ENCODE results near the gene ABLIM2. TPM values are rescaled to one million over a fixed set of nuclear protein-coding genes. Genes with fewer than 3 reads are reported as not detected.

The ABLIM2 gene
- total RNA-seq, 5 donors from 2014 or later (not counting 1 experiment from before 2014, with no cell fraction given), result 2.6 to 7.0 (median 5.5) TPM

- WGBS (ENCODE audit: insufficient coverage), result 100% methylated on average over 3 of the region's 15 CpGs
- H3K27ac Mint-ChIP-seq, result no peak overlapping the region
- H3K4me3 Mint-ChIP-seq, result no peak overlapping the region
- Histone ChIP-seq H3K27ac (ENCODE audit: low read length) (no peak overlapping the region), H3K4me1 (ENCODE audit: control insufficient read depth in 1 of 2, extremely low read depth in 1 of 2, insufficient read depth in 2 of 2, low read length in 2 of 2) (peaks cover 0 to 8% of the 10 kb centered on the region in 2 experiments), H3K4me3 (ENCODE audit: control insufficient read depth in 1 of 2, extremely low read depth in 1 of 2, low read length in 1 of 2) (no peak overlapping the region), H3K27me3 (replicated peaks in 1 of 2; ENCODE audit: control insufficient read depth in 2 of 2, extremely low read depth in 1 of 2, insufficient read depth in 2 of 2, low read length in 1 of 2) (peaks cover 0 to 22% of the 10 kb centered on the region in 2 experiments), H3K36me3 (ENCODE audit: control insufficient read depth in 2 of 2, extremely low read depth in 1 of 2, insufficient read depth in 1 of 2, low read length in 1 of 2) (no peaks in the 10 kb centered on the region), H3K9me3 (no peaks in the 10 kb centered on the region)
- DNase-seq, result no peak
- peaks cover 13 to 25% (median 16%) of the 10 kb centered on the region in 3 donors for H3K4me1 Mint-ChIP-seq
- no peaks in the 10 kb centered on the region for H3K36me3 Mint-ChIP-seq
- CTCF ChIA-PET, result interaction anchor here in 1 of 2 donors (0.6 kb wide), 1 partner anchor 257 kb away, joined by 5 read pairs; no protein-coding TSS in a partner anchor
- no peak for ATAC-seq (replicated peaks in 1 of 4)
- H3K9me3 Mint-ChIP-seq, result peaks cover 0 to 6% (median 0%) of the 10 kb centered on the region in 3 donors
- peaks cover 3 to 4% of the 10 kb centered on the region in 2 donors for H3K27me3 Mint-ChIP-seq
- POLR2A ChIA-PET, result no interaction called here
Measured at GRCh38 chr4:8113611-8114377, 44.8 kb downstream of the ABLIM2 start.

- CTCF ChIA-PET, result no interaction called here
- no peak overlapping the region for H3K4me3 ChIP-seq (ENCODE audit: control insufficient read depth in 1 of 2, extremely low read depth in 1 of 2, low read length in 1 of 2)
- Mint-ChIP-seq H3K4me1 (peaks cover 13 to 22% (median 16%) of the 10 kb centered on the region in 3 donors), H3K4me3 (no peak overlapping the region), H3K36me3 (no peaks in the 10 kb centered on the region), H3K27ac (no peak overlapping the region), H3K27me3 (peaks cover 3 to 4% of the 10 kb centered on the region in 2 donors), H3K9me3 (peaks cover 0 to 6% (median 0%) of the 10 kb centered on the region in 3 donors)
- peaks cover 0 to 8% of the 10 kb centered on the region in 2 experiments for H3K4me1 ChIP-seq (ENCODE audit: control insufficient read depth in 1 of 2, extremely low read depth in 1 of 2, insufficient read depth in 2 of 2, low read length in 2 of 2)
- ATAC-seq (replicated peaks in 1 of 4) (no peak), DNase-seq (no peak)
- WGBS (ENCODE audit: insufficient coverage), result 71% methylated on average over 8 of the region's 10 CpGs
- POLR2A ChIA-PET, result no interaction called here
- no peaks in the 10 kb centered on the region for H3K9me3 ChIP-seq
- no peaks in the 10 kb centered on the region for H3K36me3 ChIP-seq (ENCODE audit: control insufficient read depth in 2 of 2, extremely low read depth in 1 of 2, insufficient read depth in 1 of 2, low read length in 1 of 2)
- H3K27ac ChIP-seq (ENCODE audit: low read length), result no peak overlapping the region
- H3K27me3 ChIP-seq (replicated peaks in 1 of 2; ENCODE audit: control insufficient read depth in 2 of 2, extremely low read depth in 1 of 2, insufficient read depth in 2 of 2, low read length in 1 of 2), result peaks cover 0 to 25% of the 10 kb centered on the region in 2 experiments
Measured at GRCh38 chr4:8112672-8113071, 45.9 kb downstream of the ABLIM2 start.

DNA sequence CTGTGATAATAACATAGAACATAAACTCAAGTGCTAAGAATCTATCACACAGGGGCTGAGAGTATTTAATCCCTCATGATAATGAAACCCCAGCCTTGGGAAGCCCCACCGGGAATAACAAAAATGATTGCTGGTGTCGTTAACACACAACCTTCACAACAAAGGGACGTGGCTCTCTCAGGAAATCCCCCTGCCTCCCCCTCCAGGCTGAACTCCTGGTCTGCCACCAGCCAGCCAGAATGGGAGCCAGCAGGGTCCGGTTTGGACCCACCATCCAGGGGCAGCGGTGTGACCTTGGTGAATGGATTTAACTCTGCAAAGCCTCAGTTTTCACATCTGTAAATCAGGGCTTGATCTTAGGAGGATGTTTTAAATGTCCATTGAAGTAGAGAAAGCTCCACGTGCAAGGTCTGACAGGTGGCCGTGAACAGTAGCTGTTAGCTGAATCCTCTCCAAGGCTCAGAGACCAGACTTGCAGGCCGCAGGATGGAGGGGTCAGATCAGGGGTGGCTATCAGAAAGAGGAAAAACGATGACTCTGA is 46.5 kb downstream of the ABLIM2 start:
- ATAC-seq (replicated peaks in 1 of 4) (no peak), DNase-seq (no peak)
- Histone ChIP-seq H3K4me3 (ENCODE audit: control insufficient read depth in 1 of 2, extremely low read depth in 1 of 2, low read length in 1 of 2) (no peak overlapping the region), H3K9me3 (no peaks in the 10 kb centered on the region), H3K27me3 (replicated peaks in 1 of 2; ENCODE audit: control insufficient read depth in 2 of 2, extremely low read depth in 1 of 2, insufficient read depth in 2 of 2, low read length in 1 of 2) (peaks cover 0 to 25% of the 10 kb centered on the region in 2 experiments), H3K4me1 (ENCODE audit: control insufficient read depth in 1 of 2, extremely low read depth in 1 of 2, insufficient read depth in 2 of 2, low read length in 2 of 2) (peaks cover 0 to 8% of the 10 kb centered on the region in 2 experiments), H3K27ac (ENCODE audit: low read length) (no peak overlapping the region), H3K36me3 (ENCODE audit: control insufficient read depth in 2 of 2, extremely low read depth in 1 of 2, insufficient read depth in 1 of 2, low read length in 1 of 2) (no peaks in the 10 kb centered on the region)
- peaks cover 9 to 17% (median 11%) of the 10 kb centered on the region in 3 donors for H3K4me1 Mint-ChIP-seq
- H3K27me3 Mint-ChIP-seq, result peaks cover 3 to 4% of the 10 kb centered on the region in 2 donors
- 68% methylated on average over 8 of the region's 9 CpGs for WGBS (ENCODE audit: insufficient coverage)
- ChIA-PET CTCF (no interaction called here), POLR2A (no interaction called here)
- no peak overlapping the region for H3K4me3 Mint-ChIP-seq
- no peaks in the 10 kb centered on the region for H3K36me3 Mint-ChIP-seq
- peaks cover 0 to under 1% (median 0%) of the 10 kb centered on the region in 3 donors for H3K9me3 Mint-ChIP-seq
- H3K27ac Mint-ChIP-seq, result no peak overlapping the region

GRCh38 chr4:8110071-8110986 is 48.3 kb downstream of the ABLIM2 start:
- CTCF ChIA-PET, result no interaction called here
- DNase-seq, result no peak

DNA sequence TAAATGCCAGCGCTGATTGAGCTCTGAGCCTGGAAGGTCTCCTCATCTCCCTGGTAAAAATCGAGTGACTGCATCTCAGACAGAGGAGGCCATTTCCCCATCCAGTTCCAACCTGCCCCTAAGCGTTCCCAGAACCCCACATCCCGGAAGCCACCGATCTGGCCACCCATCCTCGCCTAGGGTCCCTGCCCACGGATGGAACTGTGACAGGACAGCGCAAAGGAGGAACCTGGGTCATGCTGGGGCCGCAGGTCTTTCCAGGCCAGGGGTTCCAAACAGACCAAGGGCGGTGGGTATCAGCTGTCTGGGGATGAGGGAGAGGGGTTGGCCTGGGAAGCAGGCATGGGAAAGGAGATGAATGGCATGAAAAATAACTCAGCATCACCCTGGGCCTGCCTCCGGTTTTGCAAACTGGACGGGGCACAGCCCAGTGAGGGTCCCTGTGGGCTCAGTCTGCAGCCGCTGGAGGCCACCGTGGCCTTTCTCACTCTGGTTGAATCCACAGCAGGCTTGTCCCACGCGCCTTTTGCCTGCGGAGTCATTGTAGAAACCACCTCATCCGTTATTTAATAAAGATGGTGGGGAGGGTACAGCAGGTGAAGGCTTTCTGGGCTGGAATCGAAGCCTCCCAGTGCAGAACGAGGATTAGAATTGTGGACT is 49.1 kb downstream of the ABLIM2 start:
- 90% methylated on average over 14 of the region's 20 CpGs for WGBS (ENCODE audit: insufficient coverage)
- ATAC-seq (replicated peaks in 1 of 4) (no peak), DNase-seq (no peak)
- Histone ChIP-seq H3K4me3 (ENCODE audit: control insufficient read depth in 1 of 2, extremely low read depth in 1 of 2, low read length in 1 of 2) (no peak overlapping the region), H3K4me1 (ENCODE audit: control insufficient read depth in 1 of 2, extremely low read depth in 1 of 2, insufficient read depth in 2 of 2, low read length in 2 of 2) (no peaks in the 10 kb centered on the region), H3K9me3 (no peaks in the 10 kb centered on the region), H3K36me3 (ENCODE audit: control insufficient read depth in 2 of 2, extremely low read depth in 1 of 2, insufficient read depth in 1 of 2, low read length in 1 of 2) (no peaks in the 10 kb centered on the region), H3K27ac (ENCODE audit: low read length) (no peak overlapping the region), H3K27me3 (replicated peaks in 1 of 2; ENCODE audit: control insufficient read depth in 2 of 2, extremely low read depth in 1 of 2, insufficient read depth in 2 of 2, low read length in 1 of 2) (peaks cover 0 to 28% of the 10 kb centered on the region in 2 experiments)
- ChIA-PET CTCF (no interaction called here), POLR2A (no interaction called here)
- Mint-ChIP-seq H3K36me3 (peaks cover 6% of the 10 kb centered on the region), H3K4me1 (no peaks in the 10 kb centered on the region), H3K4me3 (no peak overlapping the region), H3K27me3 (peaks cover 0 to 3% of the 10 kb centered on the region in 2 donors), H3K9me3 (no peaks in the 10 kb centered on the region), H3K27ac (no peak overlapping the region)

More at GRCh38 chr4:8110071-8110986, 48.3 kb downstream of the ABLIM2 start:
- H3K4me1 ChIP-seq (ENCODE audit: control insufficient read depth in 1 of 2, extremely low read depth in 1 of 2, insufficient read depth in 2 of 2, low read length in 2 of 2), result no peaks in the 10 kb centered on the region
- Mint-ChIP-seq H3K36me3 (peaks cover 1% of the 10 kb centered on the region), H3K9me3 (no peaks in the 10 kb centered on the region), H3K27ac (no peak overlapping the region), H3K4me3 (no peak overlapping the region), H3K27me3 (peaks cover 3% of the 10 kb centered on the region in 2 donors), H3K4me1 (peaks cover 0 to 3% (median 0%) of the 10 kb centered on the region in 3 donors)
- no peaks in the 10 kb centered on the region for H3K9me3 ChIP-seq
- 56% methylated on average over 27 of the region's 29 CpGs for WGBS (ENCODE audit: insufficient coverage)
- no peaks in the 10 kb centered on the region for H3K36me3 ChIP-seq (ENCODE audit: control insufficient read depth in 2 of 2, extremely low read depth in 1 of 2, insufficient read depth in 1 of 2, low read length in 1 of 2)
- POLR2A ChIA-PET, result no interaction called here
- ATAC-seq (replicated peaks in 1 of 4), result peak in 1 of 4 experiments; percentile 24
- no peak overlapping the region for H3K27ac ChIP-seq (ENCODE audit: low read length)
- no peak overlapping the region for H3K4me3 ChIP-seq (ENCODE audit: control insufficient read depth in 1 of 2, extremely low read depth in 1 of 2, low read length in 1 of 2)
- peaks cover 0 to 30% of the 10 kb centered on the region in 2 experiments for H3K27me3 ChIP-seq (replicated peaks in 1 of 2; ENCODE audit: control insufficient read depth in 2 of 2, extremely low read depth in 1 of 2, insufficient read depth in 2 of 2, low read length in 1 of 2)

DNA sequence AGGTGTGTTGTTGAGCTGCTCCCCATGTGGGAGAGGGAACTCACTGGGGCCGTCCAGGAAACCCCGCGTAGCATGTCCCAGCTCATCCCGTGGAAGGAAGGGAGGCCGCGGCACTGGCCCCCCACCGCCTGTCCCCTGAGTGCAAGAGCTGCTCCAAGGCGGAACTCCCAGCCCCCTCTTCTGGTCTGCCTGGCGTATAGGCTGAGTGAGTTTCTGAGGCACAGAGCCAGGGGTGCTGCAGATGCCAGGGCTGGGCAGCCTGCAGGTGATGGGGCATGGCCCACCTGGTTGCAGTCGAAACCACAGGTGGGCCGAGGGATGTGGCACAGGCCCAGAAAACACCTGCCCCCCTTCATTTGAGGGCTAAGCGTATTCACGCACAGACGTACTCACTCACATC is 49.6 kb downstream of the ABLIM2 start:
- Histone ChIP-seq H3K27ac (ENCODE audit: low read length) (no peak overlapping the region), H3K27me3 (replicated peaks in 1 of 2; ENCODE audit: control insufficient read depth in 2 of 2, extremely low read depth in 1 of 2, insufficient read depth in 2 of 2, low read length in 1 of 2) (peaks cover 0 to 32% of the 10 kb centered on the region in 2 experiments), H3K36me3 (ENCODE audit: control insufficient read depth in 2 of 2, extremely low read depth in 1 of 2, insufficient read depth in 1 of 2, low read length in 1 of 2) (no peaks in the 10 kb centered on the region), H3K4me1 (ENCODE audit: control insufficient read depth in 1 of 2, extremely low read depth in 1 of 2, insufficient read depth in 2 of 2, low read length in 2 of 2) (no peaks in the 10 kb centered on the region), H3K4me3 (ENCODE audit: control insufficient read depth in 1 of 2, extremely low read depth in 1 of 2, low read length in 1 of 2) (no peak overlapping the region), H3K9me3 (no peaks in the 10 kb centered on the region)
- DNase-seq, result no peak
- Mint-ChIP-seq H3K4me1 (no peaks in the 10 kb centered on the region), H3K36me3 (peaks cover 6% of the 10 kb centered on the region), H3K4me3 (no peak overlapping the region), H3K27me3 (peaks cover 0 to 3% of the 10 kb centered on the region in 2 donors), H3K9me3 (no peaks in the 10 kb centered on the region), H3K27ac (no peak overlapping the region)
- ChIA-PET CTCF (no interaction called here), POLR2A (no interaction called here)
- no peak for ATAC-seq (replicated peaks in 1 of 4)
- 92% methylated on average over 13 of the region's 14 CpGs for WGBS (ENCODE audit: insufficient coverage)
